ENCODE data around the gene LIN54.

LIN54 gene

DNA sequence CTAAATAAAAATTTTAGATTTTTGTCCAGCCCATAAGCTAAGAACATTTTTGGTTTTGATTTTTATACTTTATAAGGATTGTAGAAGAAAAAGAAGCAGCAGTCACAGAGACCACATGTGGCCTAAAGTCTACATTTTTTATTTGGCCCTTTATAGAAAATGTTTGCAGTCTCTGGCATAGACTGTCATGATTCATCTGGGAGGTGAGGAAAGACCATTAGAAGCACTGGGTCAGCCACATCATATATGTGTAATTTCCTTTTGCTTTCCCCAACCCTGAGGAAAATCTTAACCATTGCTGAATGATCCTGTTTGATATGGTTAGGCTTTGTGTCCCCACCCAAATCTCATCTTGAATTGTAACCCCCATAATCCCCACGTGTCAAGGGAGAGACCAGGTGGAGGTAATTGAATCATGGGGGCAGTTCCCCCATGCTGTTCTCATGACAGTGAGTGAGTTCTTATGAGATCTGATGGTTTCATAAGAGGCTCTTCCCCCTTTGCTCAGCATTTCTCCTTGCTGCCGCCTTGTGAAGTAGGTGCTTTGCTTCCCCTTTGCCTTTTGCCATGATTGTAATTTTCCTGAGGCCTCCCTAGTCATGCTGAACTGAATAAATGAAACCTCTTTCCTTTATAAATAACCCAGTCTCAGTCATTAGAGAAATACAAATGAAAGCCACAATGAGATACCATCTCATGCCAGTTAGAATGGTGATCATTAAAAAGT is 12.3 kb upstream of the LIN54 start:
- TF ChIP-seq, protein P1, sequence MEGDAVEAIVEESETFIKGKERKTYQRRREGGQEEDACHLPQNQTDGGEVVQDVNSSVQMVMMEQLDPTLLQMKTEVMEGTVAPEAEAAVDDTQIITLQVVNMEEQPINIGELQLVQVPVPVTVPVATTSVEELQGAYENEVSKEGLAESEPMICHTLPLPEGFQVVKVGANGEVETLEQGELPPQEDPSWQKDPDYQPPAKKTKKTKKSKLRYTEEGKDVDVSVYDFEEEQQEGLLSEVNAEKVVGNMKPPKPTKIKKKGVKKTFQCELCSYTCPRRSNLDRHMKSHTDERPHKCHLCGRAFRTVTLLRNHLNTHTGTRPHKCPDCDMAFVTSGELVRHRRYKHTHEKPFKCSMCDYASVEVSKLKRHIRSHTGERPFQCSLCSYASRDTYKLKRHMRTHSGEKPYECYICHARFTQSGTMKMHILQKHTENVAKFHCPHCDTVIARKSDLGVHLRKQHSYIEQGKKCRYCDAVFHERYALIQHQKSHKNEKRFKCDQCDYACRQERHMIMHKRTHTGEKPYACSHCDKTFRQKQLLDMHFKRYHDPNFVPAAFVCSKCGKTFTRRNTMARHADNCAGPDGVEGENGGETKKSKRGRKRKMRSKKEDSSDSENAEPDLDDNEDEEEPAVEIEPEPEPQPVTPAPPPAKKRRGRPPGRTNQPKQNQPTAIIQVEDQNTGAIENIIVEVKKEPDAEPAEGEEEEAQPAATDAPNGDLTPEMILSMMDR (IDR thresholded peaks at IDR 0.05; ENCODE audit: low read depth, low read length, missing control alignments): no peak
- H3K4me3 ChIP-seq (ENCODE audit: low read depth, low read length): no peak overlapping the region
- no peak for DNase-seq (ENCODE audit: low read depth)

DNA sequence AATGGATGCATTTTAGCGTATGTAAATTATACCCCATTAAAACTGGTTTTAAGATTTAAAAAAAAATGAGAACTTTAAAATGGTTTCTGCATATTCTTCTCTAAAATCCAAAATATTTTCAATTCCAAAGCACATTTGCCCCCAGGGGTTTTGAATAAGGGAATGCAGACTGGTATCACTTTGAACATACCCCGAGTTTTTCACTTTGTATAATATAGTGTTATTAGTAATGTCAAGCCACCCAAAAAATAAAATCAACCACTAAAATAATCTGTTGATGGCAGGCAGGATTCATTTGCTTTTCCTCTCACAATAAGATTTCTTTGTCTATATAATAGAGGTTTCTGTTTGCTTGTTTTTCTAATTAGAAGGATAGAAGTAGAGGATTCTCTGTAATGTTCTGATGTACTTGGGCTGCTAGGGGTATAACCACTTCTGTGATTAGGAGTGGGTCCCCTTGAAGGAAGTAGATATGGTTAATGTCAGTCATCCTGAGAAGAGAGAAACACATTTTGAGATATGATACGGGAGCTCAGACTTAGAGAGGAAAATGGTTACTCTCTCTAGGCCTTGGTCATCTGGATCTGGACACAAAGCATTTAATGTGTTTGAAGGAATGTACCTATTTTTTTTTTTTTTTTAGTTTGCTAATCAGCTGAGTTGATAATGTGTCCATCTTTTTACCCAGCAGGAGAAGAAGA is 9.3 kb upstream of the LIN54 start:
- no peak overlapping the region for H3K4me3 ChIP-seq (ENCODE audit: low read depth, low read length)
- no peak for DNase-seq (ENCODE audit: low read depth)
- TF ChIP-seq, protein P1 (IDR thresholded peaks at IDR 0.05; ENCODE audit: low read depth, low read length, missing control alignments): no peak

DNA sequence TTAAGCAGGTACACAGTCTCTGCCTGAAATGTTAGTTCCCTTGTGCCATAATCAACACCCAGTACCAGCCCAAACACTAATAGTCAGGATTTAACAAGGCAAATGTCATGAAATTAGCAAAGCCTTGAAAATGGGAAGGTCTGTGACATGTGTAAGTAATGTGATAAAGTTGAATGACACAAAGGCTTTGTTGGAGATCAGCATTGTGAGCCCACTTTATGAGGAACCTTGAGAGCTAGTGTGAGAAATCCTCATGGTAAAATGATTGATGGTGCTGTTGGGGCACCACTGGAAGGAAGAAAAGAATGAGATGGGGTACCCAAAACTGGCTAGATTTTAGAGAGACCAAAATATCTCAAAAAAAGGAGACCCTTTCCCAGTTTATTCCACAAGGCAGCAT is 3.3 kb upstream of the LIN54 start:
- no peak for DNase-seq (ENCODE audit: low read depth)

DNA sequence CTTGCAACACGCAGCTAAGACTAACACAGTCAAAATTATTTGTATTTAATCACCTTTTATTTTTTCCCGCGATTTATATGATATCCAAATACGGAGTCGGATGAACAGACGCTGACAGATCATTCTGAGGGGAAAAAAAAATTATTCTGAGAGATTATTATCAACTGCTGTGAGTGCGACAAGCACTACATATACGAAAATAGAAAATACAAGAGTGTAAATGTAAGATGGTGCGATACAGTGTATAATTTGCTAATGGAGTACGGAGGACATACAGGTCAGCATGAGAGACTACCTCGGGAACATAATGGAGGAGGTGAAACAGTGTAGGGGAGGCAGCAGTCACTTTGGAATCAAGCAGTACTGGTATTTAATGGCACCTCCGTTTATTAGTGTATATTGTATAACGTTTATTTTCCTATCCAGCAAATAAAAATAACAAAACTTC is 2.8 kb upstream of the LIN54 start:
- no peak for DNase-seq (ENCODE audit: low read depth)
- peak overlapping the region; percentile 85 for H3K4me3 ChIP-seq (ENCODE audit: low read depth, low read length)
- TF ChIP-seq, protein P1 (IDR thresholded peaks at IDR 0.05; ENCODE audit: low read depth, low read length, missing control alignments): no peak

More for the DNA sequence above, 3.3 kb upstream of the LIN54 start:
- TF ChIP-seq, protein P1 (IDR thresholded peaks at IDR 0.05; ENCODE audit: low read depth, low read length, missing control alignments): no peak
- H3K4me3 ChIP-seq (ENCODE audit: low read depth, low read length): no peak overlapping the region

DNA sequence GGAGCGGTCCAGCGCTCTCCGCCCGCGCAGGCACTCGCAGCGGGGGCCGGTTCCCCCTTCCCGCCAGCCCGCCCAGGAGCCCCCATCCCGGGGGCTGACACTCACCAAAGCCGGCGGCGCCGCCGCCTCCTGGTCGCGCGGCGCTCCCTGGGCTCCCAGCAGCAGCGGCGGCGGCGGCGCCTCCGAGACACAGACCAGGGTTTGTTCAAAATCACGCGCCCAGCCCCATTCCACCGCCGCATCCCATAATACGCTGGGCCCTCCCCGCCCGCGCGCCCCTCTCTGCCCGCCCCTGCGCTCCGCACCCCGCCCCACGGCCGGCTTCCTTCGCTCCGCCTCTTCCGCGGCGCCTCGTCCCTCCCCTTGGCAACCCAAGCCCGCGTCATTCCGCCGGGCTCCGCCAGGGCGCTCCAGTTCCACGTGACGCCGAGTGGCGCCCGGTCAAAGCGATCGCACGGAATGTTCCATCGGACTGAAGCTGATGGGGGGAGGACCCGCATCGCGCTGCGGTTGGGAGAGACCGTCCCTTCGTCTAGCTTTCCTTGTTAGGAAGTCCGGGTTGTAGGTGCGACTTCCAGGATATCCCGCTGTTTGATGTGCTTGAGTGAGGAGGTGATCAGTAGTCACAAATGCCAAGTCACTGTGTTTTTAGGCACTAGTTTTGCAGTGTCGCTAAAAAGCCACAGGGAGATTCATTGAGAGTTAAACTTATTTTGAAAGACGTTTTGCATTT is 2.2 kb upstream of the LIN54 start:
- TF ChIP-seq, protein P1 (IDR thresholded peaks at IDR 0.05; ENCODE audit: low read depth, low read length, missing control alignments): peak; percentile 56
- DNase-seq (ENCODE audit: low read depth): peak; percentile 89
- H3K4me3 ChIP-seq (ENCODE audit: low read depth, low read length): peak overlapping the region; percentile 85

DNA sequence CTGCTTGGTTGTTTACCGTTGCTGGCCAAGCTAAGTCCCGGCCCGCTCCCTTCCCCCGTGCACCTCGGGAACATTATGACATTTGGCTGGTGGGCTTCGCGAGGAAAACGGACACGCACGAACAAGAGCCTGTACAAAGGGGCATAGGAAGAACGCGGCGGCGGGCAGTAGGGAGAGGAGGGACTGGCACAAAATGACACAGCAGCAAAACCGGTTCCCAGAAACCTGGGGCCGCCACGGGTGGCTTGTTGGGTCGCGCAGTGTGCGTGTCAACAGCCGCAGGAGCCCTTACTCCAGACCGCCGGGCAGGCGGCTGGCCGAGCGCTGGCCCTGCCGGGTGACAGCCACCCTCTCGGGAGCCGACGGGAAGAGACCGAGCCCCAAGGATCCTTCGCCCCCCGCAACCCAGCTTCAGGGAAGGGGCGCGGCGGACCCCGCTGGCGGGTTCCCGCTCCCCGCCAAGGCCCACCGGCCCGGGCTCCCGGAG is 1.6 kb upstream of the LIN54 start:
- DNase-seq (ENCODE audit: low read depth): no peak
- TF ChIP-seq, protein P1 (IDR thresholded peaks at IDR 0.05; ENCODE audit: low read depth, low read length, missing control alignments): no peak
- H3K4me3 ChIP-seq (ENCODE audit: low read depth, low read length): peak overlapping the region; percentile 85

All from GM12864 (cell line).